AG04450 (cell line): ENCODE results near the gene BLID. TPM values are rescaled to one million over a fixed set of nuclear protein-coding genes. Genes with fewer than 3 reads are reported as not detected.

Experiments used
- CTCF ChIA-PET: fragments of 300-600, 350-600 bp; formaldehyde crosslinking; extraction: SDS; loops from one replicate; lab custom pipeline; 2022; ENCODE audit warnings: antibody characterized with exemption, inconsistent platforms; lab: Charles Lee
- POLR2A ChIA-PET: fragments of 350-600 bp; formaldehyde crosslinking; extraction: SDS; loops from one replicate; lab custom pipeline; 2021; ENCODE audit warnings: antibody characterized with exemption, inconsistent platforms; lab: Yijun Ruan, JAX
- DNase-seq: peaks from one replicate; pipeline ENCODE4 v3.0.0-alpha.2; 2011; ENCODE audit warnings: low read depth, low spot score
- H3K27ac ChIP-seq: one replicate; pipeline ENCODE4 v1.5.1; 2012; ENCODE audit warnings: low read depth, low read length, control low read depth
- H3K27me3 ChIP-seq: one replicate; pipeline ENCODE4 v1.6.0; 2012; ENCODE audit warnings: low read length; ENCODE audit not compliant: control insufficient read depth, insufficient read depth
- H3K4me3 ChIP-seq: 2 replicates; pipeline ENCODE4 v1.5.1; 2011; ENCODE audit warnings: mild to moderate bottlenecking, low read depth, low read length, control low read depth
- H3K9me3 ChIP-seq: 2 replicates; pipeline ENCODE4 v1.5.1; 2012; ENCODE audit warnings: low read length; ENCODE audit not compliant: control insufficient read depth, insufficient read depth
- CTCF ChIP-seq: IDR thresholded peaks from 2 replicates; pipeline ENCODE4 v1.5.1; 2011; ENCODE audit warnings: low read depth, low read length, control low read depth, inconsistent platforms
- polyA plus RNA-seq: library from polyadenylated mRNA; depleted of rRNA; stranded (reverse); fragments of >200 nt; gene quantifications from 2 replicates; pipeline ENCODE4 v1.2.3, GENCODE V29; 2011

The BLID gene
- polyA plus RNA-seq, 1 experiment: 0.94 TPM

- ChIA-PET CTCF (interaction anchor here (0.6 to 1.3 kb wide), 6 partner anchors 10 to 361 kb away, joined by 3 to 4 read pairs (median 3); no protein-coding TSS in a partner anchor), POLR2A (no interaction called here)
- no peak for DNase-seq
- Histone ChIP-seq H3K9me3 (no peaks in the 10 kb centered on the region), H3K27me3 (no peaks in the 10 kb centered on the region), H3K27ac (no peak overlapping the region), H3K4me3 (no peak overlapping the region)
- TF ChIP-seq CTCF: no peak
Observed at GRCh38 chr11:122144752-122145151, 28.7 kb upstream of the BLID start.

DNA sequence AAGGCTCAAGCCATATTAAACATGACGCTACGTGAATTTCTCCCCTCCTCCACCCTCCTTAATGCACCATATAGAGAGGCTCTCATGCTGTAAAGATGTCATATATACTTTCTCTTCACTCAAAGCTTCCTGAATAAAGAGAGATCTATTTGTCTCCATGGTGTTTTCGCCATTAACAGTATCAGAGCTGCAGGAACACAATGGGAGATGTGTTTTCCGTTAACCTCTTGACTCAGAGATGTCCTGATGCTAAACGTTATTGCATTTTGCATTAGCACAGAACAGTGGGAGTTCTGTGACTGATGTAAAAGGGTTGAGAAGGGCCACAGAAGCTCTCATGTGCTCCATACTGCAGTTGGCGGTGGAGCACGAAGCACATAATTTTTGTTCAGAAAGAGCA, 25.7 kb upstream of the BLID start:
- CTCF ChIA-PET: no interaction called here
- H3K27ac ChIP-seq: peak overlapping the region; percentile 55
- POLR2A ChIA-PET: no interaction called here
- H3K9me3 ChIP-seq: no peaks in the 10 kb centered on the region
- H3K4me3 ChIP-seq: no peak overlapping the region
- no peaks in the 10 kb centered on the region for H3K27me3 ChIP-seq
- no peak for DNase-seq
- no peak for TF ChIP-seq CTCF

DNA sequence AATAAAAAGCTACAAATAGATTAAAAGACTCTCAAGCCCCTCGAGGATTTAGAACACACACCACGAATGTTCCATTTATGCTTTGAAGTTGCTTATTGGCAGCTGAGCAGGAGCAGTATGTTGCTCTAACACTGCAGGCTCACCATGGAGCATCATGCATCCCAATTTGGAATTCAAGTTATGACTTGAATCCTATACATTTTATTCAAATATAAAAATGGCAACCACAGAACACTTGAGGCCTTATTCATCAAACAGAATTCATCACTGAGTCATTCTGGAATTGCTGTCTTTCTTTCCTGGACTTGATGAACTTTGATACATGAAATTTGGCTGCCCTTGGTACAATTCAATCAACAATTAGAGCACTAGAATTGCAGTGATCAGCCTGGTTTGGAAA, 24.5 kb upstream of the BLID start:
- Histone ChIP-seq H3K27ac (peak overlapping the region; percentile 40), H3K4me3 (no peak overlapping the region), H3K27me3 (no peaks in the 10 kb centered on the region), H3K9me3 (no peaks in the 10 kb centered on the region)
- CTCF ChIA-PET: interaction anchor here (0.6 to 1.1 kb wide), 4 partner anchors 70 to 486 kb away, joined by 3 to 4 read pairs (median 3); no protein-coding TSS in a partner anchor
- TF ChIP-seq CTCF: no peak
- POLR2A ChIA-PET: interaction anchor here (0.6 to 1.0 kb wide), 3 partner anchors 13 to 40 kb away, joined by 3 to 6 read pairs (median 4); no protein-coding TSS in a partner anchor
- DNase-seq: peak; percentile 38

DNA sequence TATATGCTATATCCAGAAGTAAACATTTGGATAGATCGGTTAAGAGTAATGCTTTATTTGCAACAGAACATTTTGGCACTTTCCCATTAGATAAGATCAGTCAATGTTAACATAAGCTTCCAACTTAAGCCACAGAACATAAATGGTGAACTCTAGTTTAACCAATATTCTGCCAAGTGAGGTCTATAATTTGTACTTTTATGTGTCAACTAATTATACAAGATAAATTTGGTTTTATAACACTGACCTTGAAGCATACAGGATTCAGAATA, 23.5 kb upstream of the BLID start:
- Histone ChIP-seq H3K27me3 (no peaks in the 10 kb centered on the region), H3K4me3 (no peak overlapping the region), H3K9me3 (no peaks in the 10 kb centered on the region), H3K27ac (peak overlapping the region; percentile 79)
- CTCF ChIA-PET: interaction anchor here (0.8 to 1.1 kb wide), 3 partner anchors 36 to 484 kb away, joined by 3 read pairs; no protein-coding TSS in a partner anchor
- POLR2A ChIA-PET: interaction anchor here (0.8 to 1.8 kb wide), 3 partner anchors 19 to 39 kb away, joined by 3 to 8 read pairs (median 4); no protein-coding TSS in a partner anchor
- no peak for TF ChIP-seq CTCF
- peak; percentile 36 for DNase-seq

DNA sequence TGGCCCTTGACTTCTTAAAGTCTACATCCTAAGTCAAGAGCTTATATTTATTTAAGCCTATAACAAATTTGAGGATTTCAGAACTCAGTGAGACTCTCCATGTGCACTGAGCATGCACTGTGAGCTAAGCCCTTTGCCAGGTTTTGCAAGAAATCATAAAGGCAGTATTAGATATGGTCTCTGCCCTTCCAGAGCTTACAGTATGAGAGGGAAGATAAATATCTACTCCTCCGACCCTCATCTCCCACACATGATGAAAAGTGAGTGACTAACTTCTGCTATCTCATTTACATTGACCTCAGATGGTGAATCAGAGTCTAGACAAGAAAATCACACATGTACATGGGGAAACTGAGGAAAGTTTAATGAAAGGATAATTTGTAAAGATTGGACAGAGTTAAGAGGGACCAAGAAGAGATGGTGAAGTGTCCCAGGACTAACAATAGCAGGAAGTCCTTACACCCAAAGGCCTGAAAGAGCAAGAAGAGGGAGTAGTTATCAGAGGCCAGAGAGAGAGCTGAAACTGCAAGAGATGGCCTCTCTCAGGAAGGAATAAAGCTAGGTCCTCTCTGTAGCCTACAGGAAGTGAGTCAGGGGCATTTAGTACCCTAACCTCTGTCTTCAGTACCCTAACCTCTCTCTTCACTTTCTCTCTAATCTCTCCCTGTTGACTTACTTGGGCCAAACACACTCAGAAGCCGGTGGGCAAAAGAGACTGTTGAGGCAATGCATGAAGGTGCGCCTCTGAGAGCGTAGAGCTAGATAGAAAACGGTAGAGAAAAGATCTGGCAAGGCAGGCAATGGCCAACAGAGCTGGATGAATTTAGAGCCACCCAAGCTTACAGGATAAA, 23.0 kb upstream of the BLID start:
- Histone ChIP-seq H3K4me3 (no peak overlapping the region), H3K27ac (peak overlapping the region; percentile 79), H3K9me3 (no peaks in the 10 kb centered on the region), H3K27me3 (no peaks in the 10 kb centered on the region)
- no peak for TF ChIP-seq CTCF
- DNase-seq: no peak
- ChIA-PET POLR2A (interaction anchor here (0.7 to 1.8 kb wide), 5 partner anchors 19 to 98 kb away, joined by 3 to 8 read pairs (median 3); no protein-coding TSS in a partner anchor), CTCF (interaction anchor here (0.8 to 1.1 kb wide), 4 partner anchors 36 to 483 kb away, joined by 3 read pairs; no protein-coding TSS in a partner anchor)
